A549 (cell line): ENCODE measurements around the gene CATSPER4. TPM values are rescaled to one million over a fixed set of nuclear protein-coding genes. Genes with fewer than 3 reads are reported as not detected.

Experiments
- ATAC-seq, 2 experiments: fragments of 200-7000 bp in 1 of 2; fragments of >200 bp in 1 of 2; cut with Nextera tagmentation in 1 of 2; cut with Tn5 transposase in 1 of 2; 3 replicates each; pipeline versions ENCODE4 v1.8.0 to v1.9.1; 2018 to 2020; ENCODE audit warnings: mild to moderate bottlenecking in 1 of 2, moderate library complexity in 1 of 2
- CTCF ChIA-PET: fragments of 300-600 bp; sonication (Branson Sonifier 250); formaldehyde crosslinking; extraction: SDS; loops from one replicate; lab custom pipeline; 2021; ENCODE audit warnings: antibody characterized with exemption, inconsistent platforms; lab: Yijun Ruan, JAX
- POLR2A ChIA-PET: fragments of 350-600 bp; formaldehyde crosslinking; extraction: SDS; loops from one replicate; lab custom pipeline; 2021; ENCODE audit warnings: antibody characterized with exemption, inconsistent platforms; lab: Yijun Ruan, JAX
- DNase-seq, 2 experiments: peaks; one replicate each; pipeline versions ENCODE4 v3.0.0 to v3.0.0-alpha.2; 2011 to 2016; ENCODE audit warnings: low read depth in 1 of 2, low spot score in 1 of 2
- FAIRE-seq: peaks from 2 replicates; lab custom pipeline; 2011; peaks lifted over from hg19 to GRCh38; lab: Jason Lieb, UNC
- H3K27ac ChIP-seq, 2 experiments: fragments of >200 bp; sonication (Bioruptor Twin); formaldehyde crosslinking; 3 replicates each; pipeline ENCODE4 v1.5.1; 2016 to 2017
- H3K4me1 ChIP-seq: fragments of >200 bp; sonication (Bioruptor Twin); formaldehyde crosslinking; 3 replicates; pipeline ENCODE4 v1.6.1; 2016
- H3K4me2 ChIP-seq: fragments of >200 bp; sonication (Bioruptor Twin); formaldehyde crosslinking; 3 replicates; pipeline ENCODE4 v1.6.1; 2016
- H3K4me3 ChIP-seq: fragments of >200 bp; sonication (Bioruptor Twin); formaldehyde crosslinking; 3 replicates; pipeline ENCODE4 v1.5.1; 2016
- H3K9me3 ChIP-seq: fragments of >200 bp; sonication (Bioruptor Twin); formaldehyde crosslinking; 3 replicates; pipeline ENCODE4 v1.6.1; 2016
- ATOH8 ChIP-seq: fragments of 250-450 bp; sonication (Bioruptor Pico); IDR thresholded peaks from 2 replicates; pipeline ENCODE4 v1.5.0; 2020; ENCODE audit warnings: low read depth, mild to moderate bottlenecking, moderate library complexity
- BCL3 ChIP-seq: fragments of >200 bp; sonication (Bioruptor Twin); formaldehyde crosslinking; IDR thresholded peaks from 3 replicates; pipeline ENCODE4 v1.6.1; 2016
- CHD2 ChIP-seq: fragments of 150-350 bp; IDR thresholded peaks from 2 replicates; pipeline ENCODE4 v1.6.1; 2014; ENCODE audit warnings: low read length; ENCODE audit not compliant: partially characterized antibody
- EHMT2 ChIP-seq: fragments of 200-600 bp; sonication (generic); IDR thresholded peaks from 2 replicates; pipeline ENCODE4 v1.6.1; 2016; ENCODE audit warnings: antibody characterized with exemption, low read depth, mild to moderate bottlenecking, moderate library complexity
- ELK1 ChIP-seq: fragments of 150-350 bp; IDR thresholded peaks from 2 replicates; pipeline ENCODE4 v1.6.1; 2014; ENCODE audit warnings: low read depth, mild to moderate bottlenecking, low read length
- HES2 ChIP-seq: fragments of >200 bp; sonication (Bioruptor Twin); formaldehyde crosslinking; IDR thresholded peaks from 2 replicates; pipeline ENCODE4 v1.6.1; 2016
- HEYL ChIP-seq: fragments of 250-450 bp; sonication (Bioruptor Pico); IDR thresholded peaks from 2 replicates; pipeline ENCODE4 v1.8.0; 2021; ENCODE audit warnings: mild to moderate bottlenecking, moderate library complexity
- HOXB13 ChIP-seq: fragments of 250-450 bp; sonication (Bioruptor Pico); IDR thresholded peaks from 2 replicates; pipeline ENCODE4 v1.5.0; 2020; ENCODE audit warnings: low read depth, mild to moderate bottlenecking, moderate library complexity
- HOXB5 ChIP-seq: fragments of 250-450 bp; sonication (Bioruptor Pico); IDR thresholded peaks from 2 replicates; pipeline ENCODE4 v1.5.0; 2020; ENCODE audit warnings: mild to moderate bottlenecking, moderate library complexity
- JUNB ChIP-seq: fragments of >200 bp; sonication (Bioruptor Twin); formaldehyde crosslinking; IDR thresholded peaks from 2 replicates; pipeline ENCODE4 v1.6.1; 2016
- NPAS2 ChIP-seq: fragments of 250-450 bp; sonication (Bioruptor Pico); IDR thresholded peaks from 2 replicates; pipeline ENCODE4 v1.8.0; 2022; ENCODE audit warnings: mild to moderate bottlenecking, moderate library complexity, borderline replicate concordance
- NR3C1 ChIP-seq: fragments of >200 bp; sonication (Bioruptor Twin); formaldehyde crosslinking; IDR thresholded peaks from 3 replicates; pipeline ENCODE4 v1.6.1; 2017
- RAD21 ChIP-seq, 2 experiments: fragments of >200 bp in 1 of 2; sonication (Bioruptor Twin) in 1 of 2; formaldehyde crosslinking in 1 of 2; IDR thresholded peaks in 1 of 2; conservative IDR thresholded peaks in 1 of 2; 2 replicates in 1 of 2; 3 replicates in 1 of 2; pipeline ENCODE4 v1.6.1; 2012 to 2018; ENCODE audit warnings: inconsistent platforms in 1 of 2
- RFX5 ChIP-seq: fragments of 450-650 bp; IDR thresholded peaks from 2 replicates; pipeline ENCODE4 v1.7.1; 2014; ENCODE audit warnings: antibody characterized with exemption, mild to moderate bottlenecking, moderate library complexity
- SREBF2 ChIP-seq: fragments of 450-650 bp; IDR thresholded peaks from 2 replicates; pipeline ENCODE4 v1.6.1; 2014; ENCODE audit warnings: mild to moderate bottlenecking, moderate library complexity
- ZSCAN20 ChIP-seq: fragments of 250-450 bp; sonication (Bioruptor Pico); IDR thresholded peaks from 2 replicates; pipeline ENCODE4 v1.8.0; 2022; ENCODE audit warnings: mild to moderate bottlenecking, moderate library complexity
- WGBS: methylation state at CpG from one replicate; pipeline ENCODE4 v1.1.6; 2017; ENCODE audit errors: missing lambda C conversion rate; 5-methylcytosine and 5-hydroxymethylcytosine counted together
- polyA plus RNA-seq, 4 experiments: library from polyadenylated mRNA; depleted of rRNA in 3 of 4; stranded (reverse); fragments of >200 nt; fragmentation: RNase III in 1 of 4; extraction: RNeasy Plus Mini Kit Qiagen cat#74134 plus additional on column Dnase treatment in 1 of 4; gene quantifications; 2 replicates in 3 of 4; 3 replicates in 1 of 4; pipeline ENCODE4 v1.2.3, GENCODE V29; 2011 to 2017

The CATSPER4 gene
- polyA plus RNA-seq, 2 of the 4 experiments (the other 2 are of a cell fraction), result not detected

- ATAC-seq (no peak), DNase-seq (no peak), FAIRE-seq (no peak)
- Histone ChIP-seq H3K9me3 (no peaks in the 10 kb centered on the region), H3K4me1 (no peaks in the 10 kb centered on the region), H3K4me2 (no peak overlapping the region), H3K4me3 (no peak overlapping the region), H3K27ac (no peak overlapping the region)
- WGBS, result 49% methylated on average over 7 of the region's 9 CpGs
- no peak for TF ChIP-seq RAD21 (conservative IDR thresholded peaks at IDR 0.05 in 1 of 2, IDR thresholded peaks at IDR 0.05 in 1 of 2)
- TF ChIP-seq BCL3, result no peak
- TF ChIP-seq ATOH8 (CRISPR knock-in tag), result no peak
- no peak for TF ChIP-seq EHMT2
- TF ChIP-seq HEYL (CRISPR knock-in tag), result no peak
- no peak for TF ChIP-seq HES2
- TF ChIP-seq NR3C1, result no peak
- no peak for TF ChIP-seq RFX5
- CTCF ChIA-PET, result interaction anchor here (0.7 to 1.2 kb wide), 3 partner anchors 12 to 29 kb away, joined by 3 read pairs; partner anchors contain the start of gene CATSPER4
- POLR2A ChIA-PET, result no interaction called here
These were observed 13.4 kb downstream of the CATSPER4 start for GRCh38 chr1:26203642-26204318.

- FAIRE-seq, result no peak
- H3K4me1 ChIP-seq, result no peaks in the 10 kb centered on the region
- POLR2A ChIA-PET, result no interaction called here
- TF ChIP-seq CHD2 (no peak), ZSCAN20 (CRISPR knock-in tag) (no peak), ELK1 (no peak), HOXB13 (CRISPR knock-in tag) (no peak), JUNB (no peak), HEYL (CRISPR knock-in tag) (no peak)
- no peak; a peak in 1 of 6 replicates for ATAC-seq
- DNase-seq, result no peak
- H3K4me3 ChIP-seq, result no peak overlapping the region
- 66% methylated on average over 5 of the region's 5 CpGs for WGBS
- CTCF ChIA-PET, result interaction anchor here (1.4 to 2.9 kb wide), 4 partner anchors 17 to 65 kb away, joined by 4 to 9 read pairs (median 4); partner anchors contain the start of genes CEP85 and ZNF593
- no peak overlapping the region for H3K4me2 ChIP-seq
- no peaks in the 10 kb centered on the region for H3K9me3 ChIP-seq
- no peak overlapping the region for H3K27ac ChIP-seq
These were observed 19.9 kb downstream of the CATSPER4 start for GRCh38 chr1:26210147-26210870.

GRCh38 chr1:26212726-26213125 lies 22.3 kb downstream of the CATSPER4 start:
- Histone ChIP-seq H3K4me1 (no peaks in the 10 kb centered on the region), H3K27ac (no peak overlapping the region), H3K9me3 (no peaks in the 10 kb centered on the region), H3K4me2 (no peak overlapping the region), H3K4me3 (no peak overlapping the region)
- TF ChIP-seq HOXB5 (CRISPR knock-in tag) (no peak), SREBF2 (no peak), NPAS2 (CRISPR knock-in tag) (no peak)
- ChIA-PET CTCF (interaction anchor here (0.9 kb wide), 1 partner anchor 12 kb away, joined by 4 read pairs; no protein-coding TSS in a partner anchor), POLR2A (no interaction called here)
- FAIRE-seq, result no peak
- no peak for ATAC-seq
- WGBS, result 71% methylated on average over 5 of the region's 5 CpGs
- DNase-seq, result no peak
